Naive thymus-derived CD8-positive, alpha-beta T cell (primary cell): ENCODE measurements around the gene TRIM36. TPM values are rescaled to one million over a fixed set of nuclear protein-coding genes. Genes with fewer than 3 reads are reported as not detected.

Experiments
- ATAC-seq, 2 donors: fragments of 150-1000 bp; cut with Tn5 transposase in 1 of 2; sonication (Bioruptor Pico), chemical (Tn5 transposase) in 1 of 2; 1 replicate in 1 of 2; 2 replicates in 1 of 2; pipeline ENCODE4 v1.10.0; 2021; ENCODE audit warnings: mild to moderate bottlenecking in 2 of 2, moderate library complexity in 2 of 2
- POLR2A ChIA-PET: fragments of 350-600 bp; sonication (Branson Sonifier 250); formaldehyde crosslinking; loops from one replicate; lab custom pipeline; 2021; ENCODE audit warnings: antibody characterized with exemption; lab: Charles Lee
- DNase-seq, 10 donors: peaks; one replicate each; pipeline versions ENCODE4 v3.0.0 to v3.0.0-alpha.2; 2020 to 2022
- H3K27ac Mint-ChIP-seq, 10 donors: one replicate each; pipeline ENCODE4 v1.8.0; 2020 to 2022; ENCODE audit warnings: mild to moderate bottlenecking in 10 of 10, mixed read lengths in 10 of 10, moderate library complexity in 4 of 10, inconsistent platforms in 1 of 10
- H3K27me3 Mint-ChIP-seq, 5 donors: one replicate each; pipeline ENCODE4 v1.8.0; 2021 to 2022; ENCODE audit warnings: mixed read lengths in 5 of 5
- H3K36me3 Mint-ChIP-seq, 3 donors: one replicate each; pipeline ENCODE4 v1.8.0; 2020 to 2022; ENCODE audit warnings: mixed read lengths in 3 of 3, mild to moderate bottlenecking in 2 of 3, inconsistent platforms in 1 of 3
- H3K4me1 Mint-ChIP-seq, 4 donors: one replicate each; pipeline ENCODE4 v1.8.0; 2021 to 2022; ENCODE audit warnings: mixed read lengths in 4 of 4
- H3K4me3 Mint-ChIP-seq, 10 donors: one replicate each; pipeline ENCODE4 v1.8.0; 2020 to 2022; ENCODE audit warnings: mild to moderate bottlenecking in 10 of 10, mixed read lengths in 10 of 10, moderate library complexity in 6 of 10, inconsistent platforms in 1 of 10
- H3K9me3 Mint-ChIP-seq, 9 donors: one replicate each; pipeline ENCODE4 v1.8.0; 2020 to 2022; ENCODE audit warnings: mixed read lengths in 9 of 9, mild to moderate bottlenecking in 3 of 9, inconsistent platforms in 1 of 9, moderate library complexity in 1 of 9
- polyA plus RNA-seq, 3 donors: library from polyadenylated mRNA; unstranded; fragments of 300-500 nt; fragmentation: Illumina TruSeq; gene quantifications; one replicate each; pipeline ENCODE4 v1.2.3, GENCODE V29; 2021
- total RNA-seq, 8 experiments: library from RNA in 2 of 8; stranded (reverse) in 2 of 8; gene quantifications; one replicate each; pipeline ENCODE4 v1.2.3 and lab custom pipeline; 2021 to 2026

Gene TRIM36
- total and polyA plus RNA-seq, 5 experiments from 2014 or later = 0.57 TPM; not detected in 4

DNA sequence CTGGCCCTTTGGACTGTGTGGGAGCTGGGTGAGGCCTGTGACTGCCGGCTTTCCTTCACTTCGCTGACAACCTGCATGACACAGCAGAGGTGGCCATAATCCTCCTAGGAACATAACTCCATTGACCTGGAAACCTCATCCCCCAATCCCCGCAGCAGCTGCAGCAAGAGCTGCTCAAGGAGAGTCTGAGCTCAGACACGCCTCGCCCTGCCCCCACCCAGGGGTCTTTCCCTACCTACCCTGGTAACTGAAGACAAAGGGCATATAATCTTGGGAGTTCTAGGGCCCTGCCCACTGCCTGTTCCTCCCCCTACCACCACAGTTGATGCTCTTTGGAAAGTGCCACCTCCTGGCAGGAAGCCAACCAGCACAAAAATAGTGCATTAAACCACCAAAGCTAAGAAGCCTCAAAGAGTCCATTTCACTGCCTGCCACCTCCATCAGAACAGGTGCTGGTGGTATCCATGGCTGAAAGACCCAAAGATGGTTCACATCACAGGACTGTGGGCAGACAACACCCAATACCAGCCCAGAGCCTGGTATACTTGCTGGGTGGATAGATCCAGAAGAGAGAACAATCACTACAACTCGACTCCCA is 18.4 kb downstream of the TRIM36 start:
- no peaks in the 10 kb centered on the region for H3K4me1 Mint-ChIP-seq
- H3K27ac Mint-ChIP-seq = no peak overlapping the region
- ATAC-seq (no peak), DNase-seq (no peak)
- peaks cover 5 to 53% (median 29%) of the 10 kb centered on the region in 9 donors for H3K9me3 Mint-ChIP-seq
- peaks cover 21 to 62% (median 47%) of the 10 kb centered on the region in 5 donors for H3K27me3 Mint-ChIP-seq
- H3K4me3 Mint-ChIP-seq = no peak overlapping the region
- peaks cover 4 to 25% (median 17%) of the 10 kb centered on the region in 3 donors for H3K36me3 Mint-ChIP-seq
- POLR2A ChIA-PET = no interaction called here

DNA sequence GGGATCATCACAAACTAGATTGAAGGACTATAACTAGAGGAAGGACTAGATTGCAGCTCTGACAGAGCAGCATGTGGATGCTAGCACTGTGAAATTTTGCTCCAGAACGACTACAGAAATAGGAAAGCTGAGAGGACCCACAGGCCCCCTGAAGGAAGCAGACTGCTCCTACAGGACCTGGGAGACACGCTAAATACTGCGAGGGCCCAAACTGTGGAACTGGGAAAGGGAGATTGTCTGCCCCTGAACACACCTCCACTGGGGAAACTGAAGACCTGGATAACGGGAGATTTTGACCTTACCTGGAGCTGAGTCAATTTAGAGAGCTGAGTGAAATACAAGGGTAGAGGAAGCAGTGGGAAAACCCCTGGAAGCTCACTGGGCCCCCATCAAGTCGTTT is 19.2 kb downstream of the TRIM36 start:
- ATAC-seq = no peak
- H3K36me3 Mint-ChIP-seq = peaks cover 4 to 25% (median 17%) of the 10 kb centered on the region in 3 donors
- H3K4me1 Mint-ChIP-seq = no peaks in the 10 kb centered on the region
- peaks cover 4 to 46% (median 26%) of the 10 kb centered on the region in 9 donors for H3K9me3 Mint-ChIP-seq
- no peak overlapping the region for H3K27ac Mint-ChIP-seq
- peaks cover 21 to 54% (median 40%) of the 10 kb centered on the region in 5 donors for H3K27me3 Mint-ChIP-seq
- H3K4me3 Mint-ChIP-seq = no peak overlapping the region
- DNase-seq = no peak
- POLR2A ChIA-PET = no interaction called here

DNA sequence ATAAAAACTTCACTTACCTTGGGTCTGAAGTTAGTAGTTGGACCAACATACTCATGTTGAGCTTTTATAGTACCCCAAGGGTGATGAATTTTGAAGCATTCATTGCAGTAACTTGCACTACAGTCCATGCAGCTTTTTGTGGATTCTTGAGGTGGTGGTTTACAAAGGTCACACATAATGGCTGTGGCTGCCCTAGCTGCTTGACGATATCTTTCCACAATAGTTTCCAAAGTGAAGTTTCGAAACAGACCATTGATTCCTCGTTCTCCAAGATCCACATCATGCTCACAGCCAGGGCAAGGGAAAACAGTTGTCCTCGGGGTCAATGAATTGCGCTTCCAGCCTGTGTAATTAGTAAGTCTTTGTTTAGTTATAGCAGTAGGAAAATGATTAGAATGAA is 22.7 kb downstream of the TRIM36 start:
- DNase-seq = no peak
- Mint-ChIP-seq H3K4me1 (no peaks in the 10 kb centered on the region), H3K27ac (no peak overlapping the region), H3K4me3 (no peak overlapping the region), H3K9me3 (peaks cover under 1 to 19% (median 9%) of the 10 kb centered on the region in 9 donors), H3K27me3 (peaks cover 6 to 23% (median 15%) of the 10 kb centered on the region in 5 donors), H3K36me3 (peaks cover 0 to 12% (median 9%) of the 10 kb centered on the region in 3 donors)
- POLR2A ChIA-PET = no interaction called here
- no peak for ATAC-seq

DNA sequence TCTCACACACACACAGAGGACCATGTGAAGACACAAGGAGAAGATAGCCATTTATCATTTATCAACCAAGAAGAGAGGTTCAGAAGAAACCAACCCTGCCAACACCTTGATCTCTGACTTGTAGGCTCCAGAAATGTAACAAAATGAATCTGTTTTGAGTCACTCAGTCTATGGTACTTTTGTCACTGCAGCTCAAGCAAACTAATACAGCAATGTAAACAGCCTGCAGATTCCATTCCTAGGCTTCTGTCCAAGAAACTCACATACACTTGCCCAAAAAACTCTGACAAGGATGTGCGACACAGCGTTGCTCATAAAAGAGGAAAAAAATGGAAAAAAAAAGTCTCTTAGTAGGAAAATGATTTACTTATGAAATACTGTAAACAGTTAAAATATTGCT is 33.4 kb downstream of the TRIM36 start:
- peaks cover 0 to 3% (median 1%) of the 10 kb centered on the region in 4 donors for H3K4me1 Mint-ChIP-seq
- ATAC-seq = no peak
- H3K4me3 Mint-ChIP-seq = no peak overlapping the region
- no peaks in the 10 kb centered on the region for H3K9me3 Mint-ChIP-seq
- POLR2A ChIA-PET = no interaction called here
- H3K27me3 Mint-ChIP-seq = peaks cover 15 to 31% (median 17%) of the 10 kb centered on the region in 5 donors
- no peak overlapping the region for H3K27ac Mint-ChIP-seq
- no peaks in the 10 kb centered on the region for H3K36me3 Mint-ChIP-seq
- no peak for DNase-seq

DNA sequence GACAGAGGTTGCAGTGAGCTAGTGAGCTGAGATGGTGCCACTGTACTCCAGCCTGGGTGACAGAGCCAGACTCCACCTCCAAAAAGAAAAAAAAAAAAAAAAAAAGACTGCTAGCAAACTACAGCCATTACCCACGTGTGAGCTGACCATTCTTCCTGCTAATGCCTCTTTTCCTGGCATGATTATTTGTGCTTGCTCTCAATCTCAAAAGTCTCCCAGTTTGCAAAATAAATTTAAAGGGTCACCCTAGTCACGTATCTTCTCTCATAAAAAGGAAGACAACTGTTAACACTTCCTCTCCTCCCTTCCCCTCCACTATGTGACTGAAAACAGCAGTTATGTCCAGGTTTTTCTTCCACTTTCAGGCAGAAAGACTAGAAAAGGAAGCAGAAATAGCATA is 37.2 kb downstream of the TRIM36 start:
- ATAC-seq (no peak), DNase-seq (no peak)
- Mint-ChIP-seq H3K27ac (no peak overlapping the region), H3K4me3 (no peak overlapping the region), H3K9me3 (no peaks in the 10 kb centered on the region), H3K27me3 (peaks cover 3 to 23% (median 12%) of the 10 kb centered on the region in 5 donors), H3K36me3 (peaks cover 0 to 1% (median 0%) of the 10 kb centered on the region in 3 donors), H3K4me1 (peaks cover 0 to 2% (median 1%) of the 10 kb centered on the region in 4 donors)
- POLR2A ChIA-PET = no interaction called here

DNA sequence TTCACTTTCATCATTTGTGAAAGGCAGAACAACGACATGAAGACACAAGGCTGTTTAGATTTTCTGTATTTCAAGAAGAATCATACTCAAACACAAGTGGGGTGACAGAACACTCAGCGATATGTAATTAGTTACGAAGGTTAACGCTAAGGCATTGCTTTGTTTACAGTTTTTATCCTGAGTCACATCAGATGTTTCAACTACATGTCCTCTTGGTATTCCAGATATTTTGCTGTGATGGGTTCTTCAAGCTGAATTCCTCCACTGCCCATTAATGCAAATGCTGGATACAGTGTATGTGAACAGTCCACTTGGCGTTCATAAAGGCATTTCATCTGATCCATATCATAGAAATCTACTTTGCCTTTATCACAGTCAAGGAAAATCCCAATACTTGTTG is 43.4 kb downstream of the TRIM36 start:
- POLR2A ChIA-PET = no interaction called here
- peaks cover 0 to 12% (median 5%) of the 10 kb centered on the region in 5 donors for H3K27me3 Mint-ChIP-seq
- no peak overlapping the region for H3K4me3 Mint-ChIP-seq
- DNase-seq (no peak), ATAC-seq (no peak)
- H3K27ac Mint-ChIP-seq = no peak overlapping the region
- H3K36me3 Mint-ChIP-seq = peaks cover 0 to 1% (median 0%) of the 10 kb centered on the region in 3 donors
- no peaks in the 10 kb centered on the region for H3K4me1 Mint-ChIP-seq
- H3K9me3 Mint-ChIP-seq = peaks cover 0 to 4% (median 0%) of the 10 kb centered on the region in 9 donors

DNA sequence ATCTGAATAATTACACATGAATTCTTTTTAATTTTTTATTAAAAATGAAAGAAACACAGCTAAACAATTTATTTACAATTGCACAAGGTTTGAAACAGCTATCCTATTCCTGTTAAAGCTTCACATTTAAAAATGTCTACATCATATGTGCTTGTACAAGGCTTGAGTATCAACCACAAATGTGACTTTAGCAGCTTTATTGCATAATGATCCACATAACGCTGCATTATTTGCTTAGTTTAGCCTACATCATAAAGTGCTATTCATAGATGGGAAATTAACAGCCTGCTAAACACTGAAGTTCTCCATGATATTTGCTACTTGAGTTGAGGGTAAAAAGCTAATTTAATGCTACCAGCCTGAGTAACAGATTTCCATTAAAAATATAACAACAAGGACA is 45.0 kb downstream of the TRIM36 start:
- Mint-ChIP-seq H3K4me1 (no peaks in the 10 kb centered on the region), H3K36me3 (peaks cover 0 to 1% (median 0%) of the 10 kb centered on the region in 3 donors), H3K27ac (no peak overlapping the region), H3K4me3 (no peak overlapping the region), H3K27me3 (peaks cover 2 to 15% (median 8%) of the 10 kb centered on the region in 5 donors), H3K9me3 (peaks cover 0 to 10% (median 0%) of the 10 kb centered on the region in 9 donors)
- DNase-seq (no peak), ATAC-seq (no peak)
- POLR2A ChIA-PET = no interaction called here

DNA sequence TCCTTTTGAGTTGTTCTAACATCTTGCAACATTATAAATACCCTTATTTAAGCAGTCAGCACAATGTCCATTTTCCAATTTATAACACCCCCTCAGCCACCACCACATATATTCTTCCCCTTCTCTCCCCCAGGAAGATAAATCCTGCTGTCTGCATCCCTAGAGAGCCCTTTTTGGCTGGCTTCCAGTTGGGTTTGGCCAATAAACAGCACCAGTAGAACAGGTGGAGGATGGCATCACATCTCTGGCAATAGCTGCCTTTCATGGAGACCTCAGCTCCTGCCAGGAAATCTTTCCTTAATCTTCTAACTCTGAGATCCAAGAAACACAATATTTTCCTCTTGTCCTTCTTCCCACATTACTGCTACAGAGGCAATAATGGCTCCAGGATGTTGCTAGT is 53.7 kb downstream of the TRIM36 start:
- Mint-ChIP-seq H3K27ac (no peak overlapping the region), H3K9me3 (peaks cover 0 to 28% (median 9%) of the 10 kb centered on the region in 9 donors), H3K4me1 (no peaks in the 10 kb centered on the region), H3K4me3 (no peak overlapping the region), H3K27me3 (peaks cover 26 to 81% (median 35%) of the 10 kb centered on the region in 5 donors), H3K36me3 (peaks cover 0 to 17% (median 0%) of the 10 kb centered on the region in 3 donors)
- DNase-seq (no peak), ATAC-seq (no peak)
- POLR2A ChIA-PET = no interaction called here

DNA sequence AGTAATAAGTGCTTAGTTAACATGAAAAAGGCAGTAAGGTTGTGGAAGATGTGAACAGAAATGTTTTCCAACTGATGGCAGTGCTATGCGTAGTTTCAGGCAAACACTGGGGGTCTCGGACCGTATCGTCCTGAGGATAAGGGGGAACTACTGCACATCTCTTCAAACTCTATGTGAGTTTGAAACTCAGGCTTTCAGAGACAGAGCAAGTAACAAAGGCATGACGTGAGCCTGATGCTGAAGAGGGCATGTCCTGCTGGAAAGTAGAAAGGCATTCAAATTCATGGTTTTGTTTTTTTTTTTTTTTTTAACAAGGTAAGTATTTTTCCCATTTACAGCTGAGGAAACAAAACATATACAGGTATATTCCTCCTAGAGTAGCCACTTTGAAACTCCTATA is 59.9 kb downstream of the TRIM36 start:
- DNase-seq (no peak), ATAC-seq (no peak)
- Mint-ChIP-seq H3K4me1 (no peaks in the 10 kb centered on the region), H3K36me3 (no peaks in the 10 kb centered on the region), H3K9me3 (no peaks in the 10 kb centered on the region), H3K27ac (no peak overlapping the region), H3K4me3 (no peak overlapping the region), H3K27me3 (peaks cover 23 to 41% (median 32%) of the 10 kb centered on the region in 5 donors)
- POLR2A ChIA-PET = no interaction called here

DNA sequence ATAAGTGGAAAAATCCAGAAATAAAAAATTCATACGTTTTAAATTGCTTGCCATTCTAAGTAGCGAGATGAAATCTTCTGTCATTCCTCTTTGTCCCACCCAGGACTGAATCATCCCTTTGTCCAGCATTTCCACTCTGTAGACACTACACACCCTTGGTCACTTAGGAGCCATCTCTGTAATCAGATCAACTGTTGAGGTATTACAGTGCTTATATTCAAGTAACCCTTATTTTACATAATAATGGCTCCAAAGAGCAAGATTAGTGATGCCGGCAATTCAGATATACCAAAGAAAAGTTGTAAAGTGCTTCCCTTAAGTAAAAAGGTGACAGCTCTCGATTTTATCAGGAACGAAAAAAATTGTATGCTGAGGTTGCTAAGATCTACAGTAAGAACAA is 60.4 kb downstream of the TRIM36 start:
- H3K4me3 Mint-ChIP-seq = no peak overlapping the region
- H3K27me3 Mint-ChIP-seq = peaks cover 23 to 41% (median 31%) of the 10 kb centered on the region in 5 donors
- no peaks in the 10 kb centered on the region for H3K36me3 Mint-ChIP-seq
- H3K4me1 Mint-ChIP-seq = no peaks in the 10 kb centered on the region
- ATAC-seq (no peak), DNase-seq (no peak)
- POLR2A ChIA-PET = no interaction called here
- H3K27ac Mint-ChIP-seq = no peak overlapping the region
- H3K9me3 Mint-ChIP-seq = no peaks in the 10 kb centered on the region

DNA sequence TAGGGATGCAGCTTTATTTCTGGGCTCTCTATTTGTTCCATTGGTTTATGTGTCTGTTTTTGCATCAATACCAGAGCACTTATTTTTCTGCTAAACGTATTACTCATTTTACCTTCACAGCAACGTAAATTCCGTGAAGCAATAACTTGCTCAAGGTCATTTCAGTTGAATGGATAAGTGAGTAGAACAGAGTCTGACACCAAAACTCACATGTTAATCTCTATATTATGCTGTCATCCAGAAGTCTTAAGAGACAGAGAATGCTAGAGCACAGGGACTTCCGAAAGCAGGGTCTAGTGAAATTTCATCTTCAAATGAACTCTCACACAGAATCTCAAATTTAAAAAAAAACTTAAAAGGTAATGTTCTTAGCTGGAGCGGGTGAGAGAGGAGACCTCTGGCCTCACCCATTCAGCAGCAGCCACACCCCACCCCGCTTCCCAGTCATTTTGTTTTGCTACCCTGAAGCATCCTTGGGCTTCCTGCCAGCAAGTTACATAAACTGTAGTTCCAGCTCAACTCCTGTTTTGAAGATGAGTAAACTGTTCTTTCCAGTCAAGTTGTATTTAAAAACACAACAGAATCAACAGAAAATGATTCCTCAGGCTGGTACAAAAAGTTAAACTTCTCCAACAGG is 69.3 kb downstream of the TRIM36 start:
- H3K4me3 Mint-ChIP-seq = no peak overlapping the region
- no peak for ATAC-seq
- no peaks in the 10 kb centered on the region for H3K36me3 Mint-ChIP-seq
- POLR2A ChIA-PET = no interaction called here
- no peaks in the 10 kb centered on the region for H3K9me3 Mint-ChIP-seq
- peaks cover 3 to 25% (median 8%) of the 10 kb centered on the region in 5 donors for H3K27me3 Mint-ChIP-seq
- no peaks in the 10 kb centered on the region for H3K4me1 Mint-ChIP-seq
- no peak overlapping the region for H3K27ac Mint-ChIP-seq
- no peak for DNase-seq

DNA sequence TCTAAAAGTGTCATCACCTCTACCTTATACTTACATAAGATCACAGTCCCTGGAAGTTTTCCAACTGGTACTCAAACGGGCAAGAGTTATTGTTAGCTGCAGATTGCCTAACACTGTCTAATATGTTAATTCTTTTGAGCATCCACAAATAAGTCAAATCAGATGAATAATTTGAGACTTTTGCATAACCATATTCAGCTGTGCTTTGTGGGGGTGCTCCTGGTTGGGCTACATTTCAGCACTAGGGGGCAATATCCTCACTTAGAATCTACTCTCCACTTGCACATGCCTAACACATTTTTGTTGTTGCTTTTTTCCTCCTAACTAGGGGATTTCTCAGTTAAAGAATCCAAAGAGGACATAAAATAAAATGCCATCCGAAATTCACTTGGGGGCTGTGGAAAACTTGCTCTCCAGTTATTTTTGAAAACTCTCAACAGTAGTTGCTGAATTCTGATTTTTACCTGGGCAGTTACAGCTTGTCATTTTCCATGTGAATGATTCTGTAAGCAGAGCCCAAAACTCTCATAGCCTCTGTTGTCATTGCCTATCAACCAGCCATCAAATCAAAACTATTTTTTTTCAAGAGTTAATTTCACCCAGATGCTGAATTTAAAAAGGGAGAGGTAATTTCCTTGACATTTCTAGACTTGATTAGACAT is 71.5 kb downstream of the TRIM36 start:
- ATAC-seq (peak in 1 of 2 donors; percentile 54), DNase-seq (peak in 7 of 10 donors; percentile 4 to 51 (median 26))
- Mint-ChIP-seq H3K4me1 (no peaks in the 10 kb centered on the region), H3K9me3 (no peaks in the 10 kb centered on the region), H3K4me3 (no peak overlapping the region), H3K27me3 (peaks cover 2 to 19% (median 6%) of the 10 kb centered on the region in 5 donors), H3K36me3 (no peaks in the 10 kb centered on the region), H3K27ac (no peak overlapping the region)
- POLR2A ChIA-PET = no interaction called here

DNA sequence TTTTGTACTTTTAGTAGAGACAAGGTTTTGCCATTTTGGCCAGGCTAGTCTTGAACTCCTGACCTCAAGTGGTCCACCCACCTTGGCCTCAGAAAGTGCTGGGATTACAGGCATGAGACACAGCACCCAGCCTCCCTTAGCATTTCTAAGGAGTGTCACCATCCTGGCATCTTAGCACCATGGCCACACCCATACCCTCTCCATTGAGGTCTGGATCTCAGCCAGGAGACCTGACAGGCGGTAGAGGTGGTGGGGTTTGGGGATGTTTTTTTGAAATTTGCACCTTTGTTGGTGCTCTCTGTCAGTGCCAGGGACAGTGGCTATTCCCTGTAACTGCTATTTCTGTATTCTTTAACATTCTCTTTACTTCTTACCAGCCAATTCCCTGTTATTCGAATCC is 72.5 kb downstream of the TRIM36 start:
- no peak for DNase-seq
- Mint-ChIP-seq H3K27me3 (peaks cover under 1 to 16% (median 13%) of the 10 kb centered on the region in 5 donors), H3K27ac (no peak overlapping the region), H3K9me3 (no peaks in the 10 kb centered on the region), H3K4me1 (no peaks in the 10 kb centered on the region), H3K4me3 (no peak overlapping the region), H3K36me3 (no peaks in the 10 kb centered on the region)
- ATAC-seq = no peak
- POLR2A ChIA-PET = no interaction called here
